Stimulated activated naive CD8-positive, alpha-beta T cell treated with anti-CD3 and anti-CD28 coated beads, Interleukin-15, amount 100 ng/mL, for 72 hours (primary cell): ENCODE data around the gene PDLIM5.
A peak's percentile ranks its signal among the peaks of the same experiment; 100 is the strongest.
"Not testable (repeated sequence)": the region's sequence is repeated elsewhere in the genome, so short reads cannot be mapped to it uniquely, and the experiment has no call there.

Experiments
- ATAC-seq: fragments of 150-1000 bp; cut with Tn5 transposase; 2 replicates; pipeline ENCODE4 v1.10.0; 2021; ENCODE audit warnings: mild to moderate bottlenecking, moderate library complexity
- DNase-seq, 2 donors: peaks; one replicate each; pipeline ENCODE4 v3.0.0; 2021 to 2022
- H3K27ac Mint-ChIP-seq, 2 donors: one replicate each; pipeline ENCODE4 v1.8.0; 2022; ENCODE audit warnings: mild to moderate bottlenecking in 2 of 2, mixed read lengths in 2 of 2, moderate library complexity in 2 of 2
- H3K27me3 Mint-ChIP-seq: one replicate; pipeline ENCODE4 v1.8.0; 2022; ENCODE audit warnings: mixed read lengths
- H3K4me1 Mint-ChIP-seq: one replicate; pipeline ENCODE4 v1.8.0; 2022; ENCODE audit warnings: mild to moderate bottlenecking, mixed read lengths
- H3K4me3 Mint-ChIP-seq, 2 donors: one replicate each; pipeline ENCODE4 v1.8.0; 2022; ENCODE audit warnings: mild to moderate bottlenecking in 2 of 2, mixed read lengths in 2 of 2, moderate library complexity in 1 of 2
- H3K9me3 Mint-ChIP-seq, 2 donors: one replicate each; pipeline ENCODE4 v1.8.0; 2022; ENCODE audit warnings: mixed read lengths in 2 of 2

The PDLIM5 gene

DNA sequence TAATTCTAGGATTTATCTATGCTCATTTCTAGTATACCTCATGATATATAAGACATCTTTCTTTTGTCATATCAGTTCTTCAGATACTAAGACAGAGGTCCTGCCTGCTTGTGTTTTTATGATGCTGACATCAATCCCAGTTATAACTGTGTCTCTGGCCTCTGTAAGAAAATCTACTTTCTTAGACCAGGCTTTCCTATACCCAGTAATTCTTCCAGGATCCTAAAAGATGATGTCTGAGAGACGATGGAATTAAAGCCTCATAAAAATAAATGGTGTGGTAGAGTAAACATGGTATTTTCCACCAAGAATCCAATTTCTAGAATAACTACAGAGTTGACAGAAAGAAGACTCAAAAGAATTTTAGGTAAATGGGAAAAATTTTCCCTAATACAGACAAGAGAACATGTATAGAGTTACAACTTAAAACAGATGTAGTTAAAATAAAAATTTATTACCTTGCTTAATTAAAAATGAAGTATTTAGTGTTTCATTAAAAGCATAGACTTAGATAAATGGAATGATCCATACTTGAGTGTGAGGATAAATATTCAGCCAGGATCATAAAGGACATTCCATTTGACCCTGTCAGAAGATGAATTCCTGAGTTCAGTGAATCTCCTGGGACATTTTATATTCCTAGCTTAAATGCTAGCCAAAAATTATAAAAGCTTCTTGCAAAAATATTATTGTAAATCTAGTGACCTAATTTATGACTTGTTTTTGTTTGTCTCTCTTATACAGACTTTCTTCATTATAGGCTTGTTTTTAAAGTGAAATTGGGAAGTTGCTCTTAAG lies 137.4 kb downstream of the PDLIM5 start:
- H3K27ac Mint-ChIP-seq = no peak overlapping the region
- H3K9me3 Mint-ChIP-seq = no peaks in the 10 kb centered on the region
- ATAC-seq (no peak), DNase-seq (no peak)
- H3K27me3 Mint-ChIP-seq = no peaks in the 10 kb centered on the region
- no peaks in the 10 kb centered on the region for H3K4me1 Mint-ChIP-seq
- no peak overlapping the region for H3K4me3 Mint-ChIP-seq

DNA sequence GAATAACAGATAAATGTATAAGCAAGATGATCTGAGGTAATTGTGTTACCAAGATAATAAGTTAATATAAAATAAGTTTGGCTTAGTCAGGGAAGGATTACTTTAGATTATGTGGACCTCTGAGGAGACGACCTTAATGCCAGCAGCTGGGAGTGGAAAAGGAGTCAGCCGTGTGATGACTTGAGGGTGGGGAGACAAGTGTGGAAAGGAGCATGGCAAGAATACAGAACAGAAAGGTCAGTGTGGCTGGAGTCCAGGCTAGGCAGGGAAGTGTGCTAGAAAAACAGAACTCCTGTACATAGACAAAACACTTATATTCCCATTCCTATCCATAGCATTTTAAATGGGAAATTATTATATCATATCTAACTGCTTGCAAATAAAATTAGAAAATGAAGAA lies 138.8 kb downstream of the PDLIM5 start:
- Mint-ChIP-seq H3K9me3 (no peaks in the 10 kb centered on the region), H3K27ac (peak overlapping the region in 1 of 2 donors; percentile 42), H3K4me1 (no peaks in the 10 kb centered on the region), H3K27me3 (no peaks in the 10 kb centered on the region), H3K4me3 (no peak overlapping the region)
- DNase-seq = no peak
- ATAC-seq = no peak

DNA sequence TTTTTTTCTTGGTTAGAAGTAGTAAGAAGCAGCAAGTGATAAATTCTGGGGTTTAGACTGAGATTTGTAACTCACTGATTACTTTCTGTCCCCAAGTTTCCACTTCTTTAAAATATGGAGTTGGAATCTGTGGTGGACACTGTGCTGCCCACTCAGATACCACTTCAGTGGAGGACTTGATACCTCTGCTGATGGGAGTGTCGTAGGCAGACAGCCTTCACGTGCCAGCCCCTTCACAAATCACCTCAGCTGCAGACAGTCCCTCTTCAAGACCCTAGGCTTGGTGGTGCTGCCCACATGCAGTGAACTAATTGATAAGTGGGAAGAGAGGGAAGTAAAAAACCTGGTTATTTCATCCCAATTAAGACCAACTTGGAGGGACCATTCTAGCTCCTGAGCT lies 139.5 kb downstream of the PDLIM5 start:
- ATAC-seq = no peak
- no peak overlapping the region for H3K27ac Mint-ChIP-seq

DNA sequence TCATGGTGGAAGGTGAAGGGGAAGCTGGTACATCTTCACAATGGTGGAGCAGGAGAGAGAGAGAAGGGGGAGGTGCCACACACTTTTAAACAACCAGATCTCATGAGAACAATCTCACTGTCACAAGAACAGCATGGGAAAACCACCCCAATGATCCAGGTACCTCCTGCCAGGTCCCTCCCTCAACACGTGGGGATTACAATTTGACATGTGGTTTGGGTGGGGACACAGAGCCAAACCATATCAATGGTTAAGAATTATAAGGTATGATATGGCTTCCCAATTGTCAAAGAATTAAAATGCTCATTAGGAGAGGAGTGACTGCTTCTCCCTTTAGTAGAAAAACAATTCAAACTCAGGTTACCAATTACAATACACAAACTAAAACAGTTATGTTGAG lies 143.3 kb downstream of the PDLIM5 start:
- Mint-ChIP-seq H3K9me3 (no peaks in the 10 kb centered on the region), H3K4me1 (no peaks in the 10 kb centered on the region), H3K27ac (no peak overlapping the region), H3K4me3 (no peak overlapping the region), H3K27me3 (no peaks in the 10 kb centered on the region)
- ATAC-seq (no peak), DNase-seq (no peak)

More for the DNA sequence above, 139.5 kb downstream of the PDLIM5 start:
- no peak for DNase-seq
- Mint-ChIP-seq H3K4me1 (no peaks in the 10 kb centered on the region), H3K27me3 (no peaks in the 10 kb centered on the region), H3K9me3 (no peaks in the 10 kb centered on the region), H3K4me3 (no peak overlapping the region)

DNA sequence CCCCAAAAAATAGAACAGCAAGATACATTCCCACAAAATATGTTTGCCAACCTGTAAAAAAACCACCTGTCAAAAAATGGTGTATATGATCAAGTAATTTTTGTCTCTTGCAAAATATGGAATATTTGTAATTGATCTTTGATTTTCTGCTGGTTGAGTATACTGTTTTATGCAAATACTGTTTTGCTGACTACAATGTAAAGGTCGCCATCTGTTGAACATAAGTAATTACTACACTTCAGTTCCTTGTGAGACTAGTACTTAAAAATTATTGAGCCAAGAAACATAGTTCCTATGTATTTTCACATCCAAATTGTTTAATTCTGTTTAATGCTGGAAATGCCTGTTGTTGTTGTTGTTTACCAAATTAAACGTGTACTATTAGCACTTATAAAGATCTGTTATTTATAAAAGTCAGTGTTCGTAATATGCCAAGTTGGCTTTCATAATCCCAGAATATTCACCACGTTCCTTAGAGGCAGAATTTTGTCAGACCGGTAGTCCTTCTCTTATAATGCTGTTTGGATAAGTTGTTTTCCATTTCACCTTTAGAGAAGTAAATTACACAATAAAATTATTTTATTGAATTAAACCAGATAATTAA lies 144.2 kb downstream of the PDLIM5 start:
- ATAC-seq = peak; percentile 49
- H3K27me3 Mint-ChIP-seq = no peaks in the 10 kb centered on the region
- no peaks in the 10 kb centered on the region for H3K4me1 Mint-ChIP-seq
- no peaks in the 10 kb centered on the region for H3K9me3 Mint-ChIP-seq
- H3K4me3 Mint-ChIP-seq = no peak overlapping the region
- no peak for DNase-seq
- H3K27ac Mint-ChIP-seq = no peak overlapping the region

DNA sequence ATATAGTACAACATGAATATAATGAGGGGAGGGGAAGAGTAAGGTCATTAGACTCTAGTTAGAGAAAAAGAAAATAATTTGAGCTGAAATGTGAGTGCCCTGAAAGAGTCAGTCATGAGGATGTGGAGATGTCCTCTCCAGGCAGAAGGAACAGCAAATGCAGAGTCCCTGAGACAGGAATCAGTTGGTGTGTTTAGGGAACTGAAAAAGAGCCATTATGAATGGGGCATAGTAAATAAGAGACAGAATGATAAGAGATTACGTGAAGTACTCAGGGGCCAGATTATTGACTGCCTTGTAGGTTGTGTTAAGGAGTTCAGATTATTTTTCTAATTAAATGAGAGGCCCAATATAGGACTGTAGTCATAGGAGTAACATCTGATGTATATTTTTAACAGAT lies 147.0 kb downstream of the PDLIM5 start:
- Mint-ChIP-seq H3K4me1 (no peaks in the 10 kb centered on the region), H3K9me3 (no peaks in the 10 kb centered on the region), H3K4me3 (no peak overlapping the region), H3K27ac (no peak overlapping the region), H3K27me3 (no peaks in the 10 kb centered on the region)
- ATAC-seq = no peak
- no peak for DNase-seq

DNA sequence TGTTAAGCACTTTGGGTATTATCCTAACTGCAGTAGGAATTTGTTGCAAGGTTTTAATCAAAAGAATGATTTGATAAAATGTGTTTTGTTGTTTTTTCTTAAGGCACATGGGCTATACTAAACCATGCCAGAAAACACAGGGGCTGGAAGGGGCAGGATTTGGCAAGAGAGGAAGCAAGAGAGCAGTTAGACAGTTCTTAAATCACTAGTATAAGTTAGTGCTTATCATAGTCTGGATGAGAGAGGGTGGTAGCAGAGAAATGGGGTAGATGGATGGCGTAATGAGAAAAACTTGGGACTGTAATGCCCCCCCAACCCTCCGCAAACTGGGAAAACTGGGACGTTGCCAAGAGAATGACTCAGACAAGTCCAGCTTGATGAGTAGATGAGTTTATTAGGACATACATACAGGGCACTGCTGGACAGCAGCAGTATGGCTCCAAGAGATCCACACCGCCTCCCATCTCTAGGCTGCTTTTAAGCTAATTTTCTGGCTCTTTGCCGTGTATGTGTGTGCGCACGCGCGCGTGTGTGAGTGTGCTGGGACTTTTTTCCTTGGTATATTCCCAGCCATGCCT lies 151.5 kb downstream of the PDLIM5 start:
- Mint-ChIP-seq H3K27me3 (no peaks in the 10 kb centered on the region), H3K4me1 (no peaks in the 10 kb centered on the region), H3K4me3 (no peak overlapping the region), H3K27ac (no peak overlapping the region), H3K9me3 (no peaks in the 10 kb centered on the region)
- ATAC-seq = no peak
- no peak for DNase-seq

DNA sequence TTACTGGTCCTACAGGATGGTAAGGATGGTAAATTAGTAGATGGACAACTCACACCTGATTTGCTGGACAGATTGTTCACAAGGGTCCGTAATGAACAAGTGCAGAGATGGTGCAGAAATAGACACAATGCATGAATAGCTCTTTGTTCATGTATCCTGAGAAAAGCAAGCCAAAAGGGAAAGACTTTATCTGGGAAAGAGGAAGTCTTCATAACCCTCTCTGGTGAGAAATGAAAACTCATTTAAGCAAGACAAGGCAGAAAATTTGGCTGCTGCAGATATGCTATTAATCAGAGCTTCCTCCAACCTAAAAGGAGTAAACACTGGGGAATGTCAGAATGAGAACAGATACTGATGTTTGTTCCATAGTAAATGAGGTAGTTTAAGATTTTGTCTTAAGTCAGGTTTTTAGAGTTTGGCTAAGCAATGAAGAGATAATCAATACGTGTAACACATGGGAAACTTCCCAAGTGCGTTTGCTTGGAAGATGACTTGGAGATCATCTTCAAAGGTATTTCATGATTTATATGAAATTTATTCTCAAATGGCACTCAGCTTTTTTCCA lies 153.6 kb downstream of the PDLIM5 start:
- no peaks in the 10 kb centered on the region for H3K9me3 Mint-ChIP-seq
- H3K4me3 Mint-ChIP-seq = no peak overlapping the region
- DNase-seq (no peak), ATAC-seq (no peak)
- H3K27me3 Mint-ChIP-seq = no peaks in the 10 kb centered on the region
- H3K4me1 Mint-ChIP-seq = peaks cover 6% of the 10 kb centered on the region
- no peak overlapping the region for H3K27ac Mint-ChIP-seq

DNA sequence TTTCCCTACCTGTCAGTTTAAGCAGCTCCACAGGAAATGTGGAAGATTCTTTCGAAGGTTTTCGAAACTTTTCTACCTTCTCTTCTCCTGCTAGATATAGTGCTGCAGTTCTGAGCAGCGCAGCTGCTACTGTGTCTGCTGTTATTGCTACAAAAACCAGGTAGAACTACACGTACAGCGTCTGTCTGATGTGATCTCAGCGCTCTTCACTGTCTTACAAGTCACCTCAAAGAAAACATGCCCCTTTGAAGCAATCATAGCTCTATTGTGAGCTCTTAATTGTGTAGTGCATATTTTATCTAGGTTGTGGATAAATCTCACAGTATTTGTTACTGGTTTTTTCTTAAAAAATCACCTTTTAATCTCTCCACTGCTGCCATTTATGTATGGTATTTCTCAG lies 158.4 kb downstream of the PDLIM5 start:
- H3K27ac Mint-ChIP-seq = peak overlapping the region in 1 of 2 donors; percentile 90
- DNase-seq (no peak), ATAC-seq (no peak)
- peak overlapping the region; percentile 18 to 58 for H3K4me3 Mint-ChIP-seq
- no peaks in the 10 kb centered on the region for H3K27me3 Mint-ChIP-seq
- no peaks in the 10 kb centered on the region for H3K9me3 Mint-ChIP-seq
- H3K4me1 Mint-ChIP-seq = peaks cover 13% of the 10 kb centered on the region

DNA sequence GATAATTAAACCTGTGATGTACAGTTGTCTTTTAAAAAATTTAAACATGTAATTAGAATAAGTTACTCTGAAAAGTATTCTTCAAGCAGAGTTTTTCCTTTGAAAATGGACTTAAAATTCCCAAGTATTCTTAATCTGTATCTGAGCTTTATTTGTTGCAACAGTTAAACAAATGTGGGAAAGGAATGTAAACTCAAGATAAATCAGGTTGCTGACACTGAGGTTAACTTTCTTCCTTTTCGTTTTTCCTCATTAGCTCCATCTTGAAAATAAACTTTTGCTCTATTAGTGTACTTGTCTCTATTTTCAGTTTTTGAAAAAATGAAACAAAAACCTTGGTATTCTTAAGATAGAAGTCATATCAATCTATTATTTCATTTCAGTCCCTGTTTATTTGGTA lies 161.5 kb downstream of the PDLIM5 start:
- Mint-ChIP-seq H3K9me3 (no peaks in the 10 kb centered on the region), H3K4me3 (no peak overlapping the region), H3K27ac (no peak overlapping the region), H3K27me3 (no peaks in the 10 kb centered on the region), H3K4me1 (peaks cover 13% of the 10 kb centered on the region)
- DNase-seq = no peak
- no peak for ATAC-seq

DNA sequence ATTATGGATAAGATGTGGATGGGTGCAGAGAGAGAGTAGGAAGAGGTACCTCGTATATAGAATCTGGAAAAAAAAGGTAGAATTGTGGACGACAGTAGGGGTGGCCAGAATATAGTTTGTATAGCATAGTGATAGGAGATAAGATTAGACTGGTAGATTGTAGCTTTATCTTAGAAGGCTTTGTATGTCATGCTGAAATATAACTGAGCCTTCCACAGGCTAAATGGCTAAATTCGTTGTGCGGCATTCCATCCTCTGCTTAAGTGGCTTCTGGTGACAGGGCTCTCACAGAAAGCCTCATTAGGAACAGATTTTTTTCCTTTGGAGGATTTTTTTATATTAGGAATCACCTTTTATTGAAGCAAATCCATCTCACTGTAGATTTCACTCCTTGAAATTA lies 163.7 kb downstream of the PDLIM5 start:
- peaks cover 7% of the 10 kb centered on the region for H3K4me1 Mint-ChIP-seq
- H3K9me3 Mint-ChIP-seq = no peaks in the 10 kb centered on the region
- no peak overlapping the region for H3K27ac Mint-ChIP-seq
- H3K4me3 Mint-ChIP-seq = no peak overlapping the region
- DNase-seq (no peak), ATAC-seq (no peak)
- H3K27me3 Mint-ChIP-seq = no peaks in the 10 kb centered on the region

DNA sequence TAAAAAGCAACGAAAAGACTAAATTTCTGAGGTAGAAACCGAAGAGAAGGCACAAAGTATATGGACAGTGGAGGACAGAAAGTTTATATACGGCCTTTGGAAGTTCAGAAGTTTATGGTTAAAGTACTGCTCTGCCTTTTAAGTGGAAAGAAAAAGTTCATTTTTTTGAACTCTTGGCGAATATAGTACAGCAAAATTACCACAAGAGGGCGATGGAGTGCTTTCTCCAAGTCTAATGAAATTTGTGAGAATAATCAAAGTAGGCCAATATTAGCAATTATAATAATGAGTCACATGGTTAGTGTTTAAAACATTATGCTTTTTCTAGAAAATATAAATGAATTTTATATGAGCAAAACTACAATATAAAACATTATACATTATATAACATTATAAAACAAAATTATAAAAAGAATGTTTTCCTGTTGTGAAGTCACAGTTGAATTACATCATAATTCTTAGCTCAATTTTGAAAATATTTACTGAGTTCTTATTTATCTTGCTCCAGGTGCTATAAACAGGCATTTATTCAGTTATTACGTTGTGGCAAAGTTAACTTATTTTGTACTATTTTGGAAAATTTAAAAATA lies 169.8 kb downstream of the PDLIM5 start:
- no peak overlapping the region for H3K4me3 Mint-ChIP-seq
- no peak for ATAC-seq
- no peaks in the 10 kb centered on the region for H3K4me1 Mint-ChIP-seq
- DNase-seq = no peak
- H3K27ac Mint-ChIP-seq = no peak overlapping the region
- no peaks in the 10 kb centered on the region for H3K9me3 Mint-ChIP-seq
- H3K27me3 Mint-ChIP-seq = no peaks in the 10 kb centered on the region

DNA sequence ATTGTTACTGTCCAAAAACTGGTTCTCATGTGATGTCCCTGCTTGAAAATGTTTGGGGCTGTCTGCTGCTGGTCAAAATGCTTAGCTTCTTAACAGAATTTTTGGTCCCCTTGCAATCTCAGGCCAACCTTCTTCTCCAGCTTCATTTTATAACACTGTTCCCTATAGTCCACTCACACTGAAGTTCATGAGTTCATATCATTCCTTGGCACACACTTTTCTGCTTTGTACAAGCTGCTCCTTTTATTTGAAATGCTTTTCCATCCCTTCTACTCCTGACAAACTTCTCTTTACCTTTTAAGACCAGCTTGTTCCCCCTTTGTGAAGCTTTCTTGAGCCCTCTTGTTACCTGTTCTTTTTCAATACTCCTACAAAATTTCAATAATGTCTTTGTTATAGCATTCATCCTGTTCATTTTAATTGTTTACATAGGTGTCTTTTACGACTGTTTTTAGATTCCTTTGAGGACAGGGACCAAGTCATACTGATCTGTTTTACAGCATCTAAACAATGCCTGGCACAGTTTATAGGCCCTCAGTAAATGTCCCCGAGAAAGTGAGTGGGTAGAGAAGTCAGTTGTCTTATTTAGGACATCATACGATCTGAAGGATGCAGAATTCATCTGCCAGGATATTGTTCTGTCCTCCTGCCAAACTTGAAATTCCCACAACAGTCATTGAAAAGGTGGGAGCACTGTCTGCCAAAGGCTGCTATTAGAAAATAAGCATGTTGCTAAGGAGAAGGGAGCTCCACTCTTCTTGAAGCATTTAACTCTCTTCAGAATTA lies 171.6 kb downstream of the PDLIM5 start:
- ATAC-seq (no peak), DNase-seq (no peak)
- no peaks in the 10 kb centered on the region for H3K4me1 Mint-ChIP-seq
- no peaks in the 10 kb centered on the region for H3K9me3 Mint-ChIP-seq
- H3K27ac Mint-ChIP-seq = no peak overlapping the region
- H3K27me3 Mint-ChIP-seq = no peaks in the 10 kb centered on the region
- no peak overlapping the region for H3K4me3 Mint-ChIP-seq

DNA sequence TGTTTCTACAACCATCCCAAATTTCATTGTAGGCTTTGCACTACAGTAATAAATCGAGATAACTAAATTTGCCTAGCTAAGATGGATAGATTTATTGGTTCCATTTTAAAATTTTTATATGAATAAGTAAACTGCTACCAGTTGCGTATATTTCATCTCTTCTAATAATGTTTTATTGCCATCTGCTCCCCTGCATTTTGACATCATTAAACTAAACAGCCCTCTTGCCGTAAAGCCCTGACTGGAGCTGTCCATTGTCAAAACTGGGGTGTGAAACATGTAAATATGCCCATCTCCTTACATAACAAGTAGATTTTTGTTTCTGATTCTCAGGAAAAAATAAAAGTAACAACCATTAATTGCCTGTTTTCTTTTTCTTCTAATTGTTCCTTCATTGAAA lies 175.2 kb downstream of the PDLIM5 start:
- no peaks in the 10 kb centered on the region for H3K4me1 Mint-ChIP-seq
- H3K27me3 Mint-ChIP-seq = no peaks in the 10 kb centered on the region
- no peaks in the 10 kb centered on the region for H3K9me3 Mint-ChIP-seq
- H3K27ac Mint-ChIP-seq = no peak overlapping the region
- DNase-seq (no peak), ATAC-seq (no peak)
- H3K4me3 Mint-ChIP-seq = no peak overlapping the region

DNA sequence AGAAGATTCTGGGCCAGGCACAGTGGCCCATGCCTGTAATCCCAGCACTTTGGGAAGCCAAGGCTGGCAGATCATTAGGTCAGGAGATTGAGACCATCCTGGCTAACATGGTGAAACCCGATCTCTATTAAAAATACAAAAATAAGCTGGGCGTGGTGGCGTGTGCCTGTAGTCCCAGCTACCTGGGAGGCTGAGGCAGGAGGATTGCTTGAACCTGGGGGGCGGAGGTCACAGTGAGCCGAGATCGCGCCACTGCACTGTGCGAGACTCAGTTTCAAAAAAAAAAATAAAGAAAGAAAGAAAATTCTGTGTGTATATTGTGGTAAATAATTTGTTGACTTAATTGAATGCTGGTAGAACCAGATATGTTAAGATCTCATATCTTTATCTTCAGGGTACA lies 177.3 kb downstream of the PDLIM5 start:
- not testable (repeated sequence) for H3K4me1 Mint-ChIP-seq, H3K27ac Mint-ChIP-seq, DNase-seq, H3K27me3 Mint-ChIP-seq, H3K4me3 Mint-ChIP-seq, H3K9me3 Mint-ChIP-seq, ATAC-seq
